CD14-positive monocyte (primary cell): Measurements from ENCODE around the gene CYP4F2. TPM values are rescaled to one million over a fixed set of nuclear protein-coding genes. Genes with fewer than 3 reads are reported as not detected.

Experiments used
- DNase-seq, 3 donors: peaks; one replicate each; pipeline ENCODE4 v3.0.0-alpha.2; 2011 to 2022
- H2AFZ ChIP-seq: 2 replicates; pipeline ENCODE4 v1.6.0; 2012; ENCODE audit warnings: mild to moderate bottlenecking, low read depth, low read length, inconsistent platforms; ENCODE audit not compliant: insufficient read depth, poor library complexity, severe bottlenecking
- H3K27ac ChIP-seq, 2 donors: 1 replicate in 1 of 2; 2 replicates in 1 of 2; pipeline ENCODE4 v1.5.1; 2012 to 2013; ENCODE audit warnings: low read length in 2 of 2, control low read depth in 1 of 2, inconsistent platforms in 1 of 2, low read depth in 1 of 2, mild to moderate bottlenecking in 1 of 2
- H3K27me3 ChIP-seq, 2 donors: one replicate each; pipeline versions ENCODE4 v1.6.0 to v1.6.1; 2011 to 2013; ENCODE audit warnings: low read length in 2 of 2; ENCODE audit not compliant: control insufficient read depth in 2 of 2, insufficient read depth in 2 of 2
- H3K36me3 ChIP-seq, 2 donors: replicated peaks in 1 of 2; 1 replicate in 1 of 2; 2 replicates in 1 of 2; pipeline versions ENCODE4 v1.5.1 to v1.6.1; 2012 to 2013; ENCODE audit warnings: low read length in 2 of 2, control low read depth in 1 of 2, inconsistent platforms in 1 of 2, mild to moderate bottlenecking in 1 of 2; ENCODE audit not compliant: insufficient read depth in 2 of 2, control insufficient read depth in 1 of 2
- H3K4me1 ChIP-seq, 2 donors: 1 replicate in 1 of 2; 2 replicates in 1 of 2; pipeline versions ENCODE4 v1.5.1 to v1.6.1; 2012 to 2013; ENCODE audit warnings: low read length in 2 of 2, control low read depth in 1 of 2, inconsistent platforms in 1 of 2, mild to moderate bottlenecking in 1 of 2, moderate library complexity in 1 of 2; ENCODE audit not compliant: insufficient read depth in 2 of 2, control insufficient read depth in 1 of 2
- H3K4me2 ChIP-seq: replicated peaks from 2 replicates; pipeline ENCODE3; 2012; ENCODE audit warnings: low read length, moderate library complexity, mild to moderate bottlenecking; ENCODE audit not compliant: poor library complexity, severe bottlenecking; ENCODE audit errors: extremely low read depth
- H3K4me3 ChIP-seq, 3 experiments: fragments of 200-600 bp in 1 of 3; sonication (generic) in 1 of 3; replicated peaks in 1 of 3; 1 replicate in 2 of 3; 2 replicates in 1 of 3; pipeline ENCODE4 v1.5.1; 2011 to 2013; ENCODE audit warnings: low read length in 3 of 3, mild to moderate bottlenecking in 3 of 3, control low read depth in 2 of 3, low read depth in 2 of 3, inconsistent platforms in 1 of 3, moderate library complexity in 1 of 3
- H3K79me2 ChIP-seq: 2 replicates; pipeline ENCODE4 v1.6.0; 2012; ENCODE audit warnings: mild to moderate bottlenecking, control low read depth, inconsistent platforms, low read length, moderate library complexity; ENCODE audit not compliant: insufficient read depth
- H3K9ac ChIP-seq: 2 replicates; pipeline ENCODE4 v1.6.0; 2017; ENCODE audit warnings: low read length, mild to moderate bottlenecking; ENCODE audit not compliant: insufficient read depth, poor library complexity, severe bottlenecking
- H3K9me3 ChIP-seq, 2 donors: replicated peaks in 1 of 2; 1 replicate in 1 of 2; 2 replicates in 1 of 2; pipeline versions ENCODE4 v1.5.1 to v1.6.1; 2012 to 2013; ENCODE audit warnings: low read length in 2 of 2, control low read depth in 1 of 2; ENCODE audit not compliant: control insufficient read depth in 1 of 2, insufficient read depth in 1 of 2
- H4K20me1 ChIP-seq: 2 replicates; pipeline ENCODE4 v1.6.0; 2012; ENCODE audit warnings: mild to moderate bottlenecking, low read length, control low read depth, moderate library complexity; ENCODE audit not compliant: insufficient read depth
- H3K27ac Mint-ChIP-seq, 7 donors: one replicate each; pipeline ENCODE4 v1.8.0; 2020; ENCODE audit warnings: mild to moderate bottlenecking in 7 of 7, mixed read lengths in 7 of 7, moderate library complexity in 6 of 7, inconsistent platforms in 2 of 7
- H3K27me3 Mint-ChIP-seq, 3 donors: one replicate each; pipeline ENCODE4 v1.8.0; 2021 to 2022; ENCODE audit warnings: low read depth in 3 of 3, mild to moderate bottlenecking in 3 of 3, mixed read lengths in 3 of 3, moderate library complexity in 3 of 3, inconsistent platforms in 1 of 3
- H3K36me3 Mint-ChIP-seq, 2 donors: one replicate each; pipeline ENCODE4 v1.8.0; 2020; ENCODE audit warnings: mixed read lengths in 2 of 2, inconsistent platforms in 1 of 2, mild to moderate bottlenecking in 1 of 2
- H3K4me1 Mint-ChIP-seq: one replicate; pipeline ENCODE4 v1.8.0; 2020; ENCODE audit warnings: mild to moderate bottlenecking, mixed read lengths
- H3K4me3 Mint-ChIP-seq, 2 donors: one replicate each; pipeline ENCODE4 v1.8.0; 2020; ENCODE audit warnings: mild to moderate bottlenecking in 2 of 2, mixed read lengths in 2 of 2, moderate library complexity in 1 of 2
- H3K9me3 Mint-ChIP-seq, 7 donors: one replicate each; pipeline ENCODE4 v1.8.0; 2020 to 2022; ENCODE audit warnings: mixed read lengths in 7 of 7, mild to moderate bottlenecking in 6 of 7, moderate library complexity in 6 of 7, inconsistent platforms in 2 of 7
- CTCF ChIP-seq: fragments of 200-600 bp; IDR thresholded peaks from one replicate; pipeline ENCODE4 v1.8.0; 2022; ENCODE audit warnings: antibody characterized with exemption, mild to moderate bottlenecking
- WGBS: methylation state at CpG from one replicate; pipeline ENCODE4 v1.1.5; 2013; ENCODE audit warnings: missing lambda C conversion rate; ENCODE audit not compliant: insufficient coverage; 5-methylcytosine and 5-hydroxymethylcytosine counted together
- intact Hi-C, 2 donors: fragments of 100-400 bp; cut with micrococcal nuclease; formaldehyde crosslinking; loops; one replicate each; pipeline versions ENCODE4 v1.15.0 to v1.15.1; 2023
- polyA minus RNA-seq: library from RNA; depleted of rRNA, polyadenylated mRNA; stranded (reverse); fragments of >200 nt; gene quantifications from 2 replicates; pipeline ENCODE4 v1.2.3, GENCODE V29; 2012
- polyA plus RNA-seq, 3 donors: library from polyadenylated mRNA; depleted of rRNA in 1 of 3; unstranded in 2 of 3; stranded (reverse) in 1 of 3; fragments of 300-500 nt in 2 of 3; fragments of >200 nt in 1 of 3; fragmentation: Illumina TruSeq in 2 of 3; gene quantifications; 1 replicate in 2 of 3; 2 replicates in 1 of 3; pipeline ENCODE4 v1.2.3, GENCODE V29; 2012 to 2021
- total RNA-seq, 12 experiments: library from RNA in 1 of 12; stranded (reverse) in 1 of 12; fragments of 120-200 nt in 1 of 12; gene quantifications; one replicate each; pipeline ENCODE4 v1.2.4 and lab custom pipeline; 2013 to 2026; ENCODE audit warnings: mixed read lengths in 6 of 12, inconsistent platforms in 1 of 12

The CYP4F2 gene
- not detected for total RNA-seq (2013)
- polyA plus RNA-seq: not detected
- not detected in 2 replicates for polyA minus RNA-seq
- total RNA-seq (lab: John Stamatoyannopoulos, UW): 0 to 1.3 (median 0.05) reads per million in 11 experiments

- Histone ChIP-seq H3K4me1 (peaks cover 3 to 6% of the 10 kb centered on the region in 2 donors), H3K4me3 (no peak within 1 kb of the TSS), H3K79me2 (no peaks in the 10 kb centered on the region), H3K27me3 (no peaks in the 10 kb centered on the region), H2AFZ (no peak within 1 kb of the TSS), H3K9me3 (no peaks in the 10 kb centered on the region), H3K9ac (no peak within 1 kb of the TSS), H4K20me1 (no peaks in the 10 kb centered on the region), H3K27ac (no peak within 1 kb of the TSS), H3K36me3 (no peaks in the 10 kb centered on the region), H3K4me2 (no peak within 1 kb of the TSS)
- Mint-ChIP-seq H3K27me3 (peaks cover 0 to 17% (median 9%) of the 10 kb centered on the region in 3 donors), H3K27ac (no peak within 1 kb of the TSS), H3K36me3 (no peaks in the 10 kb centered on the region), H3K4me3 (no peak within 1 kb of the TSS), H3K9me3 (peaks cover 0 to 11% (median 4%) of the 10 kb centered on the region in 7 donors), H3K4me1 (peaks cover 15% of the 10 kb centered on the region)
- intact Hi-C loops: no loop called here
- TF ChIP-seq CTCF: no peak
- 100% methylated on average over 1 of the region's 3 CpGs for WGBS
- no peak for DNase-seq
These were observed at the start of gene CYP4F2 for GRCh38 chr19:15897738-15898276. TSS of gene CYP4F2 (minus strand) at chr19:15898074. CDS start at chr19:15897611, 463 bp downstream.

- peaks cover 4 to 38% (median 30%) of the 10 kb centered on the region in 3 donors for H3K27me3 Mint-ChIP-seq
- intact Hi-C loops: no loop called here
These were observed 47.4 kb upstream of the CYP4F2 start for GRCh38 chr19:15945301-15945700.

More at GRCh38 chr19:15945301-15945700, 47.4 kb upstream of the CYP4F2 start:
- Histone ChIP-seq H3K4me2 (no peak overlapping the region), H3K4me3 (no peak overlapping the region), H3K27ac (no peak overlapping the region), H3K9ac (no peak overlapping the region), H3K4me1 (no peaks in the 10 kb centered on the region), H3K36me3 (no peaks in the 10 kb centered on the region), H3K27me3 (peaks cover 2 to 9% of the 10 kb centered on the region in 2 donors), H2AFZ (no peak overlapping the region), H3K79me2 (no peaks in the 10 kb centered on the region), H4K20me1 (no peaks in the 10 kb centered on the region), H3K9me3 (peaks cover 10 to 24% of the 10 kb centered on the region in 2 donors)
- no peaks in the 10 kb centered on the region for H3K4me1 Mint-ChIP-seq
- H3K36me3 Mint-ChIP-seq: no peaks in the 10 kb centered on the region
- H3K4me3 Mint-ChIP-seq: no peak overlapping the region
- peaks cover 16 to 40% (median 32%) of the 10 kb centered on the region in 7 donors for H3K9me3 Mint-ChIP-seq
- no peak for DNase-seq
- WGBS: no CpG with 5 or more reads among the region's 4 CpGs
- no peak overlapping the region for H3K27ac Mint-ChIP-seq
- TF ChIP-seq CTCF: no peak
